ENCODE data around the gene SPEM3.

Gene SPEM3

GRCh38 chr17:7414837-7415236 lies 13.8 kb upstream of the SPEM3 start:
- H3K9ac ChIP-seq (ENCODE audit: low read depth, low read length): no peak overlapping the region
- H3K9me3 ChIP-seq (ENCODE audit: insufficient read depth, low read depth, low read length): no peaks in the 10 kb centered on the region
- H3K36me3 ChIP-seq (ENCODE audit: insufficient read depth, low read depth, low read length): peaks cover 42% of the 10 kb centered on the region
- no peaks in the 10 kb centered on the region for H3K27me3 ChIP-seq (ENCODE audit: insufficient read depth, low read length)
- peaks cover 6% of the 10 kb centered on the region for H3K4me1 ChIP-seq (ENCODE audit: insufficient read depth, low read length)
- no peak overlapping the region for H3K27ac ChIP-seq (ENCODE audit: low read length)
- no peak overlapping the region for H3K4me3 ChIP-seq (ENCODE audit: low read length)

- no peak overlapping the region for H3K27ac ChIP-seq (ENCODE audit: low read length)
- H3K4me1 ChIP-seq (ENCODE audit: insufficient read depth, low read length): peaks cover 6% of the 10 kb centered on the region
- H3K9ac ChIP-seq (ENCODE audit: low read depth, low read length): no peak overlapping the region
- H3K4me3 ChIP-seq (ENCODE audit: low read length): no peak overlapping the region
- H3K36me3 ChIP-seq (ENCODE audit: insufficient read depth, low read depth, low read length): peaks cover 36% of the 10 kb centered on the region
- H3K27me3 ChIP-seq (ENCODE audit: insufficient read depth, low read length): no peaks in the 10 kb centered on the region
- no peaks in the 10 kb centered on the region for H3K9me3 ChIP-seq (ENCODE audit: insufficient read depth, low read depth, low read length)
Observed at GRCh38 chr17:7415784-7416183, 12.9 kb upstream of the SPEM3 start.

GRCh38 chr17:7416323-7416722 lies 12.3 kb upstream of the SPEM3 start:
- Histone ChIP-seq H3K36me3 (ENCODE audit: insufficient read depth, low read depth, low read length) (peaks cover 36% of the 10 kb centered on the region), H3K27ac (ENCODE audit: low read length) (no peak overlapping the region), H3K4me3 (ENCODE audit: low read length) (no peak overlapping the region), H3K9ac (ENCODE audit: low read depth, low read length) (no peak overlapping the region), H3K27me3 (ENCODE audit: insufficient read depth, low read length) (no peaks in the 10 kb centered on the region), H3K4me1 (ENCODE audit: insufficient read depth, low read length) (peaks cover 6% of the 10 kb centered on the region), H3K9me3 (ENCODE audit: insufficient read depth, low read depth, low read length) (no peaks in the 10 kb centered on the region)

GRCh38 chr17:7417056-7417655 lies 11.5 kb upstream of the SPEM3 start:
- no peak overlapping the region for H3K9ac ChIP-seq (ENCODE audit: low read depth, low read length)
- H3K4me1 ChIP-seq (ENCODE audit: insufficient read depth, low read length): peaks cover 6% of the 10 kb centered on the region

GRCh38 chr17:7418472-7419152 lies 10.0 kb upstream of the SPEM3 start:
- H3K36me3 ChIP-seq (ENCODE audit: insufficient read depth, low read depth, low read length): peaks cover 27% of the 10 kb centered on the region
- no peak overlapping the region for H3K4me3 ChIP-seq (ENCODE audit: low read length)
- no peak overlapping the region for H3K27ac ChIP-seq (ENCODE audit: low read length)
- no peak overlapping the region for H3K9ac ChIP-seq (ENCODE audit: low read depth, low read length)
- H3K9me3 ChIP-seq (ENCODE audit: insufficient read depth, low read depth, low read length): no peaks in the 10 kb centered on the region
- H3K4me1 ChIP-seq (ENCODE audit: insufficient read depth, low read length): peaks cover 6% of the 10 kb centered on the region
- no peaks in the 10 kb centered on the region for H3K27me3 ChIP-seq (ENCODE audit: insufficient read depth, low read length)

More at GRCh38 chr17:7417056-7417655, 11.5 kb upstream of the SPEM3 start:
- Histone ChIP-seq H3K27me3 (ENCODE audit: insufficient read depth, low read length) (no peaks in the 10 kb centered on the region), H3K36me3 (ENCODE audit: insufficient read depth, low read depth, low read length) (peaks cover 35% of the 10 kb centered on the region), H3K27ac (ENCODE audit: low read length) (no peak overlapping the region), H3K4me3 (ENCODE audit: low read length) (no peak overlapping the region), H3K9me3 (ENCODE audit: insufficient read depth, low read depth, low read length) (no peaks in the 10 kb centered on the region)

- peaks cover 6% of the 10 kb centered on the region for H3K4me1 ChIP-seq (ENCODE audit: insufficient read depth, low read length)
- H3K27ac ChIP-seq (ENCODE audit: low read length): no peak within 1 kb of the TSS
- H3K27me3 ChIP-seq (ENCODE audit: insufficient read depth, low read length): no peaks in the 10 kb centered on the region
- H3K4me3 ChIP-seq (ENCODE audit: low read length): no peak within 1 kb of the TSS
- H3K36me3 ChIP-seq (ENCODE audit: insufficient read depth, low read depth, low read length): peaks cover 22% of the 10 kb centered on the region
- H3K9ac ChIP-seq (ENCODE audit: low read depth, low read length): no peak within 1 kb of the TSS
- H3K9me3 ChIP-seq (ENCODE audit: insufficient read depth, low read depth, low read length): no peaks in the 10 kb centered on the region
Observed at GRCh38 chr17:7419819-7420610, 8.6 kb upstream of the SPEM3 start, which contains the start of gene SPEM1. Gene SPEM1, plus strand, starts transcription at chr17:7420324. Its CDS starts 61 bp downstream, at chr17:7420385.

- Histone ChIP-seq H3K36me3 (ENCODE audit: insufficient read depth, low read depth, low read length) (peaks cover 11% of the 10 kb centered on the region), H3K4me3 (ENCODE audit: low read length) (no peak overlapping the region), H3K27ac (ENCODE audit: low read length) (no peak overlapping the region), H3K4me1 (ENCODE audit: insufficient read depth, low read length) (peaks cover 6% of the 10 kb centered on the region), H3K27me3 (ENCODE audit: insufficient read depth, low read length) (no peaks in the 10 kb centered on the region), H3K9me3 (ENCODE audit: insufficient read depth, low read depth, low read length) (no peaks in the 10 kb centered on the region), H3K9ac (ENCODE audit: low read depth, low read length) (no peak overlapping the region)
Observed at GRCh38 chr17:7421186-7421585, 7.5 kb upstream of the SPEM3 start.

- Histone ChIP-seq H3K4me3 (ENCODE audit: low read length) (no peak overlapping the region), H3K27me3 (ENCODE audit: insufficient read depth, low read length) (no peaks in the 10 kb centered on the region), H3K27ac (ENCODE audit: low read length) (no peak overlapping the region), H3K4me1 (ENCODE audit: insufficient read depth, low read length) (peaks cover 2% of the 10 kb centered on the region), H3K36me3 (ENCODE audit: insufficient read depth, low read depth, low read length) (no peaks in the 10 kb centered on the region), H3K9ac (ENCODE audit: low read depth, low read length) (no peak overlapping the region), H3K9me3 (ENCODE audit: insufficient read depth, low read depth, low read length) (no peaks in the 10 kb centered on the region)
Observed at GRCh38 chr17:7423679-7424078, 5.0 kb upstream of the SPEM3 start.

GRCh38 chr17:7425316-7425715 lies 3.3 kb upstream of the SPEM3 start, which contains the start of gene SPEM2:
Gene SPEM2, plus strand, starts transcription at chr17:7425616. Its CDS starts 73 bp downstream, at chr17:7425689.
- H3K27ac ChIP-seq (ENCODE audit: low read length): no peak within 1 kb of the TSS
- H3K9me3 ChIP-seq (ENCODE audit: insufficient read depth, low read depth, low read length): no peaks in the 10 kb centered on the region
- H3K4me1 ChIP-seq (ENCODE audit: insufficient read depth, low read length): no peaks in the 10 kb centered on the region
- H3K4me3 ChIP-seq (ENCODE audit: low read length): no peak within 1 kb of the TSS
- no peaks in the 10 kb centered on the region for H3K36me3 ChIP-seq (ENCODE audit: insufficient read depth, low read depth, low read length)
- H3K9ac ChIP-seq (ENCODE audit: low read depth, low read length): no peak within 1 kb of the TSS
- H3K27me3 ChIP-seq (ENCODE audit: insufficient read depth, low read length): no peaks in the 10 kb centered on the region

GRCh38 chr17:7425756-7426155 lies 2.9 kb upstream of the SPEM3 start:
- H3K4me1 ChIP-seq (ENCODE audit: insufficient read depth, low read length): no peaks in the 10 kb centered on the region

GRCh38 chr17:7426203-7426863 lies 2.3 kb upstream of the SPEM3 start:
- Histone ChIP-seq H3K9me3 (ENCODE audit: insufficient read depth, low read depth, low read length) (no peaks in the 10 kb centered on the region), H3K4me3 (ENCODE audit: low read length) (no peak overlapping the region), H3K36me3 (ENCODE audit: insufficient read depth, low read depth, low read length) (no peaks in the 10 kb centered on the region), H3K9ac (ENCODE audit: low read depth, low read length) (no peak overlapping the region), H3K27me3 (ENCODE audit: insufficient read depth, low read length) (no peaks in the 10 kb centered on the region), H3K27ac (ENCODE audit: low read length) (no peak overlapping the region), H3K4me1 (ENCODE audit: insufficient read depth, low read length) (no peaks in the 10 kb centered on the region)

More at GRCh38 chr17:7425756-7426155, 2.9 kb upstream of the SPEM3 start:
- Histone ChIP-seq H3K9me3 (ENCODE audit: insufficient read depth, low read depth, low read length) (no peaks in the 10 kb centered on the region), H3K9ac (ENCODE audit: low read depth, low read length) (no peak overlapping the region), H3K4me3 (ENCODE audit: low read length) (no peak overlapping the region), H3K36me3 (ENCODE audit: insufficient read depth, low read depth, low read length) (no peaks in the 10 kb centered on the region), H3K27ac (ENCODE audit: low read length) (no peak overlapping the region), H3K27me3 (ENCODE audit: insufficient read depth, low read length) (no peaks in the 10 kb centered on the region)

All from iPS-20b (cell line).